ENCODE measurements around the gene ZCCHC9. TPM values are rescaled to one million over a fixed set of nuclear protein-coding genes. Genes with fewer than 3 reads are reported as not detected.

Gene ZCCHC9
- total RNA-seq, 1 donor from 2014 or later: 22.5 TPM

DNA sequence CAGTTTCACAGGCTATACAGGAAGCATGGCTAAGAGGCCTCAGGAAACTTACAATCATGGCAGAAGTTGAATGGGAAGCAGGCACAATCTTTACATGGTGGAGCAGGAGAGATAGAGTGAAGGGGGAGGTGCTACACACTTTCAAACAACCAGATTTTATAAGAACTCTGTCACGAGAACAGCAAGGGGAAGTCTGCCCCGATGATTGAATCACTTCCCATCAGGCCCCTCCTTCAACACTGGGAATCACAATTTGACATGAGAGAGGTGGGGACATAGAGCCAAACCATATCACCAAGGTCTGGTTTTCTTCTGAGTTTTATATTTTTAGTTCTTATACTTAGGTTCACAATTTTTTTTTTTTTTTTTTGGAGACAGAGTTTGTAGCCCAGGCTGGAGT, 16.1 kb downstream of the ZCCHC9 start:
- Histone ChIP-seq H3K36me3 (ENCODE audit: insufficient read depth, low read length) (peaks cover 13% of the 10 kb centered on the region), H3K4me2 (ENCODE audit: low read length) (no peak overlapping the region), H3K9ac (ENCODE audit: low read length) (no peak overlapping the region), H3K27ac (ENCODE audit: low read depth, low read length) (no peak overlapping the region), H3K27me3 (ENCODE audit: insufficient read depth, low read length) (no peaks in the 10 kb centered on the region), H3K9me3 (ENCODE audit: insufficient read depth, low read depth, low read length) (no peaks in the 10 kb centered on the region), H4K20me1 (ENCODE audit: insufficient read depth, low read length) (no peaks in the 10 kb centered on the region), H3K4me3 (ENCODE audit: insufficient read depth, low read depth, low read length) (no peak overlapping the region), H2AFZ (ENCODE audit: low read depth, low read length) (no peak overlapping the region), H3K79me2 (ENCODE audit: insufficient read depth, low read length) (no peaks in the 10 kb centered on the region), H3K4me1 (ENCODE audit: insufficient read depth, low read length) (peaks cover 3% of the 10 kb centered on the region)
- Mint-ChIP-seq H3K9me3 (ENCODE audit: unreplicated experiment) (no peaks in the 10 kb centered on the region), H3K4me3 (ENCODE audit: unreplicated experiment) (no peak overlapping the region), H3K27me3 (ENCODE audit: low read depth, unreplicated experiment) (no peaks in the 10 kb centered on the region), H3K36me3 (ENCODE audit: low read depth, unreplicated experiment) (peaks cover 2% of the 10 kb centered on the region), H3K27ac (ENCODE audit: unreplicated experiment) (no peak overlapping the region), H3K4me1 (ENCODE audit: low read depth, unreplicated experiment) (no peaks in the 10 kb centered on the region)
- DNase-seq (ENCODE audit: low read depth) (no peak), FAIRE-seq (no peak)
- TF ChIP-seq EZH2 (IDR thresholded peaks at IDR 0.05; ENCODE audit: insufficient read depth, low read length): no peak
- TF ChIP-seq, protein P1, sequence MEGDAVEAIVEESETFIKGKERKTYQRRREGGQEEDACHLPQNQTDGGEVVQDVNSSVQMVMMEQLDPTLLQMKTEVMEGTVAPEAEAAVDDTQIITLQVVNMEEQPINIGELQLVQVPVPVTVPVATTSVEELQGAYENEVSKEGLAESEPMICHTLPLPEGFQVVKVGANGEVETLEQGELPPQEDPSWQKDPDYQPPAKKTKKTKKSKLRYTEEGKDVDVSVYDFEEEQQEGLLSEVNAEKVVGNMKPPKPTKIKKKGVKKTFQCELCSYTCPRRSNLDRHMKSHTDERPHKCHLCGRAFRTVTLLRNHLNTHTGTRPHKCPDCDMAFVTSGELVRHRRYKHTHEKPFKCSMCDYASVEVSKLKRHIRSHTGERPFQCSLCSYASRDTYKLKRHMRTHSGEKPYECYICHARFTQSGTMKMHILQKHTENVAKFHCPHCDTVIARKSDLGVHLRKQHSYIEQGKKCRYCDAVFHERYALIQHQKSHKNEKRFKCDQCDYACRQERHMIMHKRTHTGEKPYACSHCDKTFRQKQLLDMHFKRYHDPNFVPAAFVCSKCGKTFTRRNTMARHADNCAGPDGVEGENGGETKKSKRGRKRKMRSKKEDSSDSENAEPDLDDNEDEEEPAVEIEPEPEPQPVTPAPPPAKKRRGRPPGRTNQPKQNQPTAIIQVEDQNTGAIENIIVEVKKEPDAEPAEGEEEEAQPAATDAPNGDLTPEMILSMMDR (IDR thresholded peaks at IDR 0.05; ENCODE audit: insufficient read depth, low read depth, low read length): no peak

DNA sequence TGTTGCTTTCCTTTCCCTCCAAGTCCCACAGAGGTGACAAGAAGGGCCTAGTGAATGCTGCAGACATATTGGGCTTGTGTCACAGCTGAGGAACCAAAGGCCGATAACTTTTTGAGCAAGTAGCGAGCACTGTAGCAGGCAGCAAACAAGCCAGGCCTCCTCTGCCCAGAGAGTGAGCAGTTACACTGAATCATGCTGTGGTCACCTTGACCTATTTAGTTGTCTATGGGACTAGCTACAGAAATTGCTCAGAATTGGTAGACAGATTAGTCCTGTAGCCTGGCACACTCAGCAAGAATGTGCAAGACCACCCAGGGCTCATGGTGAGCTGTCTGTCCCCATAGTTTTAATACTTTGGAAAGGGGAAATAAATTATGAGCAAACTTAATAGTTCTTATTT, 25.2 kb downstream of the ZCCHC9 start:
- Histone ChIP-seq H3K9me3 (ENCODE audit: insufficient read depth, low read depth, low read length) (no peaks in the 10 kb centered on the region), H3K36me3 (ENCODE audit: insufficient read depth, low read length) (no peaks in the 10 kb centered on the region), H3K27me3 (ENCODE audit: insufficient read depth, low read length) (no peaks in the 10 kb centered on the region), H2AFZ (ENCODE audit: low read depth, low read length) (peak overlapping the region; percentile 25), H3K27ac (ENCODE audit: low read depth, low read length) (no peak overlapping the region), H3K9ac (ENCODE audit: low read length) (no peak overlapping the region), H3K4me3 (ENCODE audit: insufficient read depth, low read depth, low read length) (no peak overlapping the region), H3K4me1 (ENCODE audit: insufficient read depth, low read length) (no peaks in the 10 kb centered on the region), H3K4me2 (ENCODE audit: low read length) (no peak overlapping the region), H4K20me1 (ENCODE audit: insufficient read depth, low read length) (no peaks in the 10 kb centered on the region), H3K79me2 (ENCODE audit: insufficient read depth, low read length) (no peaks in the 10 kb centered on the region)
- DNase-seq (ENCODE audit: low read depth) (peak; percentile 10), FAIRE-seq (no peak)
- no peaks in the 10 kb centered on the region for H3K36me3 Mint-ChIP-seq (ENCODE audit: low read depth, unreplicated experiment)
- H3K9me3 Mint-ChIP-seq (ENCODE audit: unreplicated experiment): no peaks in the 10 kb centered on the region
- no peaks in the 10 kb centered on the region for H3K27me3 Mint-ChIP-seq (ENCODE audit: low read depth, unreplicated experiment)
- TF ChIP-seq, protein P1 (IDR thresholded peaks at IDR 0.05; ENCODE audit: insufficient read depth, low read depth, low read length): no peak
- TF ChIP-seq EZH2 (IDR thresholded peaks at IDR 0.05; ENCODE audit: insufficient read depth, low read length): no peak
- no peak overlapping the region for H3K4me3 Mint-ChIP-seq (ENCODE audit: unreplicated experiment)
- peaks cover 2% of the 10 kb centered on the region for H3K4me1 Mint-ChIP-seq (ENCODE audit: low read depth, unreplicated experiment)
- H3K27ac Mint-ChIP-seq (ENCODE audit: unreplicated experiment): no peak overlapping the region

DNA sequence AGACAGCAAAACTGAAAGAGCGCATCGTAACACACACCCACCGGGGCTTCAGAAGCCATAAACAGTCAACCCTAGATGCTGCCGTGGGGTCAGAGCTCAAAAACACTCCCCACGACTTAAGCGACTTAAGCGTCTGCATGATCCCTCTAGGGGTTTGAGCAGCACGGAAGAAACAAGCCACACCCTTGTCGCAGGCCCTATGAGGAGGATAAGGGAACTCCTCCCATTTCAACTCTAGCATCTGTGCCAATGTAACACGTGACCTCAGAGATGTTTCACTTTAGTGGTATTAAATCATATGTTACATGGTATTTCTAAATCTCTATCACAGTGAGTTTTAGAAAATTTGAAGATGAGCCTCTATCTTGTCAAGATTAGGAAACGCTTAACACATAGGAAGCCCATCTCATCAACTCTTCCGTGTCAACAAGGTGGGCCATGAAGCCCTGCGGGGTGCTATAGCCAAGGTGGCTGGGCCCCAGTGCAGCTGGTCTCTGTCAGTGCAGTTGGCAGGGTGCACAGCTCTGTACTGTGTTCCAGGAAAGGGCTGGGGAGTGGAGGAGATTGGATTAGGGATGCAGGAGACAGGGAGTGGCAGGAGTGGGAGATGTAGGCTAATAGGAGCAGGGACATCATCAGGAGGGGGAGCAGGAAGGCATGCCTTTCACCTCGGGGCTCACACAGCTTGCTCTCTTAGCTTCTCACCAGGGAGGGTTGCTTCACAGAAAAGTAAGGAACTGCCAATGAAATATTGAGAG, 33.1 kb downstream of the ZCCHC9 start:
- Mint-ChIP-seq H3K9me3 (ENCODE audit: unreplicated experiment) (no peaks in the 10 kb centered on the region), H3K36me3 (ENCODE audit: low read depth, unreplicated experiment) (no peaks in the 10 kb centered on the region), H3K27me3 (ENCODE audit: low read depth, unreplicated experiment) (peaks cover 4% of the 10 kb centered on the region), H3K4me1 (ENCODE audit: low read depth, unreplicated experiment) (no peaks in the 10 kb centered on the region), H3K27ac (ENCODE audit: unreplicated experiment) (no peak overlapping the region), H3K4me3 (ENCODE audit: unreplicated experiment) (no peak overlapping the region)
- DNase-seq (ENCODE audit: low read depth) (no peak), FAIRE-seq (no peak)
- no peak overlapping the region for H3K9ac ChIP-seq (ENCODE audit: low read length)
- H2AFZ ChIP-seq (ENCODE audit: low read depth, low read length): no peak overlapping the region
- no peaks in the 10 kb centered on the region for H4K20me1 ChIP-seq (ENCODE audit: insufficient read depth, low read length)
- H3K4me2 ChIP-seq (ENCODE audit: low read length): no peak overlapping the region
- H3K27me3 ChIP-seq (ENCODE audit: insufficient read depth, low read length): no peaks in the 10 kb centered on the region
- H3K79me2 ChIP-seq (ENCODE audit: insufficient read depth, low read length): no peaks in the 10 kb centered on the region
- no peak overlapping the region for H3K27ac ChIP-seq (ENCODE audit: low read depth, low read length)
- H3K9me3 ChIP-seq (ENCODE audit: insufficient read depth, low read depth, low read length): no peaks in the 10 kb centered on the region
- no peak for TF ChIP-seq EZH2 (IDR thresholded peaks at IDR 0.05; ENCODE audit: insufficient read depth, low read length)
- TF ChIP-seq, protein P1 (IDR thresholded peaks at IDR 0.05; ENCODE audit: insufficient read depth, low read depth, low read length): no peak
- H3K4me3 ChIP-seq (ENCODE audit: insufficient read depth, low read depth, low read length): no peak overlapping the region
- H3K36me3 ChIP-seq (ENCODE audit: insufficient read depth, low read length): no peaks in the 10 kb centered on the region
- H3K4me1 ChIP-seq (ENCODE audit: insufficient read depth, low read length): no peaks in the 10 kb centered on the region

All from astrocyte (in vitro differentiated cells and primary cell).